HUES48 (cell line): ENCODE results near the gene CEMIP.

ENCODE experiments used
- H3K27ac ChIP-seq: one replicate; pipeline ENCODE4 v1.7.0; 2013; ENCODE audit warnings: low read depth, low read length, inconsistent platforms
- H3K27me3 ChIP-seq: 2 replicates; pipeline ENCODE4 v1.6.1; 2013; ENCODE audit warnings: mild to moderate bottlenecking, low read length; ENCODE audit not compliant: control insufficient read depth, insufficient read depth
- H3K36me3 ChIP-seq: 2 replicates; pipeline ENCODE4 v1.6.1; 2013; ENCODE audit warnings: low read length; ENCODE audit not compliant: control insufficient read depth, insufficient read depth
- H3K4me1 ChIP-seq: 2 replicates; pipeline ENCODE4 v1.6.1; 2013; ENCODE audit warnings: mild to moderate bottlenecking, low read length; ENCODE audit not compliant: control insufficient read depth, insufficient read depth
- H3K4me3 ChIP-seq: 2 replicates; pipeline ENCODE4 v1.5.1; 2013; ENCODE audit warnings: mild to moderate bottlenecking, low read depth, low read length
- H3K9ac ChIP-seq: 2 replicates; pipeline ENCODE4 v1.6.1; 2013; ENCODE audit warnings: mild to moderate bottlenecking, low read depth, low read length, moderate library complexity
- H3K9me3 ChIP-seq: 2 replicates; pipeline ENCODE4 v1.6.1; 2013; ENCODE audit warnings: low read length; ENCODE audit not compliant: control insufficient read depth, insufficient read depth

Gene CEMIP

GRCh38 chr15:80801891-80802680 is 22.9 kb downstream of the CEMIP start:
- Histone ChIP-seq H3K27ac (no peak overlapping the region), H3K4me3 (no peak overlapping the region)

DNA sequence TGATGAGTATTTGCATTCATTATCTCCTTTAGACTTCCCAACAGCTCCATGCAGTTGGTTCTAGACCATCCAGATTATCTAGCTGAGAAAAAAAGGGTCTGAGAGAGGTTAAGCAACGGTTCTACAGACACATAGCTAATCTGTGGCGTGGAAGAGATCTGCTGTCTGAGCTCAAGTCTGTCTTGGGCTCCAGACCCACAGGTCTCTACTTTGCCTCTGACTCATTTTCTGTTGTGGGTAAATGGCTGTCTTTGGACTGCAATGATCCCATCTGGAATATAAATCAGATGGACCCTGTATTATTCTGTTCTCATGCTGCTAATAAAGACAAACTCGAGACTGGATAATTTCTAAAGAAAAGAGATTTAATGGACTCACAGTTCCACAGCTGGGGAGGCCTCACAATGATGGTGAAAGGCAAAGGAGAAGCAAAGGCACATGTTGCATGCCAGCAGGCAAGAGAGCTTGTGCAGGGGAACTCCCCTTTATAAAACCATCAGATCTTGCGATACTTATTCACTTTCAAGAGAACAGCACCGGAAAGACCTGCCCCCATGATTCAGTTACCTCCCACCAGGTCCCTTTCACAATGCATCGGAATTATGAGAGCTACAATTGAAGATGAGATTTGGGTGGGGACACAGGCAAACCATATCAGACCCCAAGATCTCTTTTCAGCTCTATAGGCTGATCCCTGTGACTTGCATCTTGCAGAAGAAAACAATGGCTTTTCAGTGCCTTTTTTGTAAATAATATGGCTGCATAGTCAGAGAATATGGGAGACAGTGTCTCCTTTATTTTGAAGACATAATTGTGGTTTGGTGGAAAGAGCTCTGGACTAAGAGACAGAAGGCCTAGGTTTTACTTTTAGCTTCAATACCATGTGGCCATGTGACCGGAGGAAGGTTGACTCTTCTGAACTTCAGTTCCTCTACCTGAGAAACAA is 24.7 kb downstream of the CEMIP start:
- H3K9ac ChIP-seq = no peak overlapping the region
- no peaks in the 10 kb centered on the region for H3K9me3 ChIP-seq
- H3K27ac ChIP-seq = no peak overlapping the region
- no peaks in the 10 kb centered on the region for H3K36me3 ChIP-seq
- H3K27me3 ChIP-seq = 0 out of 2 replicates have a peak, but pooled peaks cover 4% of the 10 kb centered on the region
- H3K4me3 ChIP-seq = no peak overlapping the region
- H3K4me1 ChIP-seq = peaks cover 9% of the 10 kb centered on the region

More at GRCh38 chr15:80801891-80802680, 22.9 kb downstream of the CEMIP start:
- 0 out of 2 replicates have a peak, but pooled peaks cover 4% of the 10 kb centered on the region for H3K27me3 ChIP-seq
- no peaks in the 10 kb centered on the region for H3K36me3 ChIP-seq
- H3K9me3 ChIP-seq = no peaks in the 10 kb centered on the region
- peaks cover 9% of the 10 kb centered on the region for H3K4me1 ChIP-seq
- H3K9ac ChIP-seq = no peak overlapping the region

GRCh38 chr15:80804970-80805495 is 25.9 kb downstream of the CEMIP start:
- H3K4me3 ChIP-seq = no peak overlapping the region
- H3K36me3 ChIP-seq = no peaks in the 10 kb centered on the region
- 0 out of 2 replicates have a peak, but pooled peaks cover 4% of the 10 kb centered on the region for H3K27me3 ChIP-seq
- H3K4me1 ChIP-seq = peaks cover 9% of the 10 kb centered on the region
- H3K27ac ChIP-seq = no peak overlapping the region
- no peaks in the 10 kb centered on the region for H3K9me3 ChIP-seq
- H3K9ac ChIP-seq = no peak overlapping the region

GRCh38 chr15:80811781-80812315 is 32.7 kb downstream of the CEMIP start:
- Histone ChIP-seq H3K9ac (no peak overlapping the region), H3K27ac (no peak overlapping the region), H3K9me3 (no peaks in the 10 kb centered on the region), H3K36me3 (no peaks in the 10 kb centered on the region), H3K27me3 (no peaks in the 10 kb centered on the region), H3K4me3 (no peak overlapping the region), H3K4me1 (no peaks in the 10 kb centered on the region)

- no peaks in the 10 kb centered on the region for H3K36me3 ChIP-seq
- no peak overlapping the region for H3K9ac ChIP-seq
- no peaks in the 10 kb centered on the region for H3K4me1 ChIP-seq
- H3K9me3 ChIP-seq = no peaks in the 10 kb centered on the region
- H3K27ac ChIP-seq = no peak overlapping the region
- H3K4me3 ChIP-seq = no peak overlapping the region
- no peaks in the 10 kb centered on the region for H3K27me3 ChIP-seq
These were observed 35.9 kb downstream of the CEMIP start for GRCh38 chr15:80815106-80815505.

DNA sequence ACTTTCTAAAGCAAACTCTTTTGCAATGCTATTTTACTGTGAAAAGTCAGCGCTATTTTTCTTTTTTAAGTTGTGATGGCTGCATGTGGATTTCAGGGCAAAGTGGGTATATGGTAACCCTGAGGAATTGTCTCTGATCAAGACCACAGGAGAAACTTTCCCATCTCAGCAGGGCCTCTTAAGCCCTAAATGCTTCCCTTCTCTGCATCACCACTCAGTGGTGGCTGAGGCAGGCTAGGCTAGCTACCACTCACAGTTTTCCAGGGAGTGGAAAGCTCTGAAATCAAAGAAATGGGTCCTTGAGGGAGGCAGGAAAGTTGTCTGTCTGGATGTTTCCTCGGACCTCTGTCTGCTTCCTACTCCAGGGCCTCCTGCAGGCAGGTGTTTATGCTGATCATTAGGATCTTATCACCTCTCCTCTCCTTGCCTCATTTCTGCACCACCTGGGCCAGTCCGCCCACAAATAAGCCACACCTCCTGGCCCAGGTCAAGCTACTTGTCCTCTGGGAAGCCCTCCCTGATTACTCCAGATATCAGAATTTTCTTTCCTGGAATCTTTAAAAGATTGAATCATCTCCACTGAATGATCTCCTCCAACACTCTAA is 37.0 kb downstream of the CEMIP start:
- Histone ChIP-seq H3K4me1 (no peaks in the 10 kb centered on the region), H3K36me3 (no peaks in the 10 kb centered on the region)

DNA sequence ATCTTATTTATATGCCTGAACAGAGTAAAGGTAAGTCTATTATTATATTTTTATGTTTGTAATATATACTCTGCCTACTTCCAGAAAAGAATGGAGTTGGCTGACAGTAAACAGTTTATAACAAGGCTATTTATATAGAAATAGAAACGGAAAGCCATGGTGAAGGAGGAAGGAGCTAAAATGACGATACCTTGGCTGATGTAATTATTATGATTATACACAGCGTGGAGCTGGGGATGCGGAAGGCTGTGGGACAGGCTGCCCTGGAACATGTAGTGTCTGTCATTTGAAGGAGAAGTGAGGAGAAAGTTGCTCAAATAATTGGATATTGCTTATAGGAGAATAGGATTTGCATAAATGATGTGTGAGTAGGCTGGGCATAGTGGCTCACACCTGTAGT is 37.8 kb downstream of the CEMIP start:
- Histone ChIP-seq H3K4me3 (no peak overlapping the region), H3K27ac (no peak overlapping the region), H3K27me3 (no peaks in the 10 kb centered on the region), H3K9ac (no peak overlapping the region), H3K9me3 (no peaks in the 10 kb centered on the region), H3K4me1 (no peaks in the 10 kb centered on the region), H3K36me3 (no peaks in the 10 kb centered on the region)

More for the DNA sequence above, 37.0 kb downstream of the CEMIP start:
- Histone ChIP-seq H3K4me3 (no peak overlapping the region), H3K27ac (no peak overlapping the region), H3K9ac (no peak overlapping the region), H3K9me3 (no peaks in the 10 kb centered on the region), H3K27me3 (no peaks in the 10 kb centered on the region)

- H3K9me3 ChIP-seq = no peaks in the 10 kb centered on the region
These were observed 38.7 kb downstream of the CEMIP start for GRCh38 chr15:80817901-80818300.

DNA sequence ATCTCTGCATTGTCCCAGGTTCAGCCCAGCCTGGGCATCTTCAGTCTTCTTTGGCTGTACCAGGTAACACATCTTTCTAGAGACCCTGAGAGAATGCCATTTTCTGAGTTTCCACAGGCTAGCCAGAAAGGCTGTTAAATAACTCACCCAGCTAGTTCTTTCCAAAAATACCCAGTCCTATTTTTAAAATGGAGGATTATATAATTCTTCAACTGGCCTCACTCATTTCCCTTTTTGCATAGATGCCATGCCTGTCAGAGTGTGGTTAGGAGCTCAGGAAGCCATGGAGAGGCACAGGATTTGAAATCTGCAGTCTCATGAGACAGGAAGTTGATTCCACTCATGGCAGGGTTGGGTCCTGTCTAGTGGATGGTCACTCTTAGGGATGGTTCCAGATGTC is 39.8 kb downstream of the CEMIP start:
- H3K9ac ChIP-seq = no peak overlapping the region
- peaks cover 15% of the 10 kb centered on the region for H3K4me1 ChIP-seq
- no peaks in the 10 kb centered on the region for H3K9me3 ChIP-seq
- no peaks in the 10 kb centered on the region for H3K36me3 ChIP-seq
- no peak overlapping the region for H3K27ac ChIP-seq
- H3K4me3 ChIP-seq = no peak overlapping the region
- H3K27me3 ChIP-seq = no peaks in the 10 kb centered on the region

More at GRCh38 chr15:80817901-80818300, 38.7 kb downstream of the CEMIP start:
- Histone ChIP-seq H3K4me1 (peaks cover 5% of the 10 kb centered on the region; the same call in 1 of the 2 replicates), H3K27me3 (no peaks in the 10 kb centered on the region), H3K4me3 (no peak overlapping the region), H3K27ac (no peak overlapping the region), H3K9ac (no peak overlapping the region), H3K36me3 (no peaks in the 10 kb centered on the region)

- Histone ChIP-seq H3K27ac (no peak overlapping the region), H3K4me3 (no peak overlapping the region), H3K36me3 (no peaks in the 10 kb centered on the region), H3K27me3 (no peaks in the 10 kb centered on the region), H3K4me1 (peaks cover 15% of the 10 kb centered on the region), H3K9ac (no peak overlapping the region), H3K9me3 (no peaks in the 10 kb centered on the region)
These were observed 40.9 kb downstream of the CEMIP start for GRCh38 chr15:80820092-80820491.
